ENCODE measurements around the gene CHST9. TPM values are rescaled to one million over a fixed set of nuclear protein-coding genes. Genes with fewer than 3 reads are reported as not detected.
"Not testable (repeated sequence)": the region's sequence is repeated elsewhere in the genome, so short reads cannot be mapped to it uniquely, and the experiment has no call there.

Gene CHST9
- total RNA-seq, 2 donors from 2014 or later, result 0.44 to 1.0 TPM

GRCh38 chr18:27030421-27030820 lies 154.7 kb downstream of the CHST9 start:
- no peak for DNase-seq
- ATAC-seq, result no peak
- intact Hi-C loops (cut with DNase I), result no loop called here

- ATAC-seq (no peak), DNase-seq (no peak)
- intact Hi-C loops (cut with DNase I), result loop anchor here in 1 of 2 donors (5.0 kb wide), 1 partner anchor 575 kb away; no protein-coding TSS in a partner anchor
Observed at GRCh38 chr18:27022477-27022876, 162.6 kb downstream of the CHST9 start.

- intact Hi-C loops (cut with DNase I), result loop anchor here in 1 of 2 donors (2.0 kb wide), 1 partner anchor 281 kb away; no protein-coding TSS in a partner anchor
- ATAC-seq (no peak), DNase-seq (no peak)
Observed at GRCh38 chr18:27017901-27018500, 167.1 kb downstream of the CHST9 start.

GRCh38 chr18:27014841-27015240 lies 170.3 kb downstream of the CHST9 start:
- intact Hi-C loops (cut with DNase I), result no loop called here
- ATAC-seq, result no peak
- no peak for DNase-seq

GRCh38 chr18:27010784-27011183 lies 174.3 kb downstream of the CHST9 start:
- DNase-seq (no peak), ATAC-seq (no peak)
- intact Hi-C loops (cut with DNase I), result no loop called here

- ATAC-seq, result no peak
- intact Hi-C loops (cut with DNase I), result loop anchor here in 1 of 2 donors (5.0 kb wide), 1 partner anchor 202 kb away; no protein-coding TSS in a partner anchor
- no peak for DNase-seq
Observed at GRCh38 chr18:27009293-27009692, 175.8 kb downstream of the CHST9 start.

GRCh38 chr18:27008575-27008974 lies 176.5 kb downstream of the CHST9 start:
- ATAC-seq (no peak), DNase-seq (no peak)
- intact Hi-C loops (cut with DNase I), result loop anchor here in 1 of 2 donors (5.0 kb wide), 1 partner anchor 201 kb away; no protein-coding TSS in a partner anchor

- intact Hi-C loops (cut with DNase I), result loop anchor here in 1 of 2 donors (5.0 kb wide), 1 partner anchor 201 kb away; no protein-coding TSS in a partner anchor
- no peak for ATAC-seq
- no peak for DNase-seq
Observed at GRCh38 chr18:27007880-27008279, 177.2 kb downstream of the CHST9 start.

- intact Hi-C loops (cut with DNase I), result loop anchor here in 1 of 2 donors (5.0 kb wide), 1 partner anchor 198 kb away; no protein-coding TSS in a partner anchor
- DNase-seq, result no peak
- ATAC-seq, result no peak
Observed at GRCh38 chr18:27005589-27005988, 179.5 kb downstream of the CHST9 start.

- ATAC-seq, result no peak
- DNase-seq, result no peak
- intact Hi-C loops (cut with DNase I), result no loop called here
Observed at GRCh38 chr18:27004056-27004829, 180.9 kb downstream of the CHST9 start.

- ATAC-seq (no peak), DNase-seq (no peak)
- intact Hi-C loops (cut with DNase I), result no loop called here
Observed at GRCh38 chr18:26999797-27000196, 185.3 kb downstream of the CHST9 start.

- no peak for ATAC-seq
- intact Hi-C loops (cut with DNase I), result no loop called here
Observed at GRCh38 chr18:26993568-26993967, 191.5 kb downstream of the CHST9 start.

GRCh38 chr18:26992926-26993325 lies 192.2 kb downstream of the CHST9 start:
- DNase-seq (no peak), ATAC-seq (no peak)
- intact Hi-C loops (cut with DNase I), result no loop called here

More at GRCh38 chr18:26993568-26993967, 191.5 kb downstream of the CHST9 start:
- no peak for DNase-seq

GRCh38 chr18:26989842-26990241 lies 195.3 kb downstream of the CHST9 start:
- DNase-seq (no peak), ATAC-seq (no peak)
- intact Hi-C loops (cut with DNase I), result no loop called here

- ATAC-seq, result no peak
- intact Hi-C loops (cut with DNase I), result no loop called here
- no peak for DNase-seq
Observed at GRCh38 chr18:26981360-26982082, 203.6 kb downstream of the CHST9 start.

- ATAC-seq, result no peak
- intact Hi-C loops (cut with DNase I), result no loop called here
Observed at GRCh38 chr18:26978812-26979341, 206.2 kb downstream of the CHST9 start.

GRCh38 chr18:26977781-26978180 lies 207.3 kb downstream of the CHST9 start:
- ATAC-seq (no peak), DNase-seq (no peak)
- intact Hi-C loops (cut with DNase I), result no loop called here

More at GRCh38 chr18:26978812-26979341, 206.2 kb downstream of the CHST9 start:
- no peak for DNase-seq

GRCh38 chr18:26976206-26976605 lies 208.9 kb downstream of the CHST9 start:
- no peak for DNase-seq
- ATAC-seq, result no peak
- intact Hi-C loops (cut with DNase I), result no loop called here

GRCh38 chr18:26972549-26972948 lies 212.6 kb downstream of the CHST9 start:
- ATAC-seq; DNase-seq; intact Hi-C loops (cut with DNase I): not testable (repeated sequence)

Measured in left cardiac atrium (tissue), 4 donors.